ENCODE measurements around the gene P3R3URF.

The P3R3URF gene

GRCh38 chr1:46187106-46187869 is 11.0 kb upstream of the P3R3URF start:
- TF ChIP-seq GATA1 (IDR thresholded peaks at IDR 0.05; ENCODE audit: low read depth, low read length) (no peak), POLR2A (IDR thresholded peaks at IDR 0.05; ENCODE audit: low read length) (no peak)
- no peak for DNase-seq

DNA sequence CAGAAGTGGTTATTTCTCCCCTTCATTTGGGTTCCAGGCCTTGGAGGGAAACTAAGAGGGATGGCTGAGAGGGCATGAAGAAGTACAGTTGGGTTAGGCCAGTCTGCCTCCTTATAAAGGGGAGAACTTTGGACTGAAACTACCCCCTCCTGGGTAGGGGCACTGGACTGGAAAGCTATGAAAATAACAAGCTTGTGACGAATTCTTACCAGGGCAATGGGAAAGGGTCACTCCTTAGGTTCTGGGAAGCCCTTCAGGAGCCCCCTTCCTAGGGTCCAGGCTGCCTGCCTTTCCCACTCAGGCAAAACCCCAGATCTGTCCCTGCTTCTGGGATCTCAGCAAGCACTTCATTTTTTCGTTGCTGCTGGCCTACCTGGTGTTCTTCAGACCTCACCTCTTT is 9.8 kb upstream of the P3R3URF start:
- DNase-seq: no peak
- TF ChIP-seq GATA1 (IDR thresholded peaks at IDR 0.05; ENCODE audit: low read depth, low read length): no peak
- TF ChIP-seq POLR2A (IDR thresholded peaks at IDR 0.05; ENCODE audit: low read length): no peak

DNA sequence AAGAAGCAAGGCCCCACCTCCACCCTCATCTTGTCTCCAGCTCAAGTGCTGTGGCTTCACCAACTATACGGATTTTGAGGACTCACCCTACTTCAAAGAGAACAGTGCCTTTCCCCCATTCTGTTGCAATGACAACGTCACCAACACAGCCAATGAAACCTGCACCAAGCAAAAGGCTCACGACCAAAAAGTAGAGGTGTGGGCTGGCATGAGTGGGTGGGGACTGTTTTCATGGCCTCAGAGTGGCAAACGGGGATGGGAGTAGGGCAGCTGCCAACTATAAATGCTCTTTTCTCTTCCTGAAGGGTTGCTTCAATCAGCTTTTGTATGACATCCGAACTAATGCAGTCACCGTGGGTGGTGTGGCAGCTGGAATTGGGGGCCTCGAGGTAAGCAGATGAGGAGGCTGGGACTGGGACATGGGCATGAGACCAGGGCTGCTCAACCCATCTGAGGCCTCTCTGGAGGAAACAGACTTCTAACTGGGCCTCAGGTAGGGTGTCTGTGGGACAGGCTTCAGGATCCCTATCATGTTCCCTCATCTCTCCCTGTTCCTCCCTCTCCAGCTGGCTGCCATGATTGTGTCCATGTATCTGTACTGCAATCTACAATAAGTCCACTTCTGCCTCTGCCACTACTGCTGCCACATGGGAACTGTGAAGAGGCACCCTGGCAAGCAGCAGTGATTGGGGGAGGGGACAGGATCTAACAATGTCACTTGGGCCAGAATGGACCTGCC is 8.8 kb upstream of the P3R3URF start:
- DNase-seq: no peak
- TF ChIP-seq POLR2A (IDR thresholded peaks at IDR 0.05; ENCODE audit: low read length): no peak
- TF ChIP-seq GATA1 (IDR thresholded peaks at IDR 0.05; ENCODE audit: low read depth, low read length): no peak

GRCh38 chr1:46183926-46184557 is 7.8 kb upstream of the P3R3URF start:
- DNase-seq: no peak
- TF ChIP-seq GATA1 (IDR thresholded peaks at IDR 0.05; ENCODE audit: low read depth, low read length): no peak
- TF ChIP-seq POLR2A (IDR thresholded peaks at IDR 0.05; ENCODE audit: low read length): no peak

- no peak for DNase-seq
- TF ChIP-seq POLR2A (IDR thresholded peaks at IDR 0.05; ENCODE audit: low read length): no peak
Observed at GRCh38 chr1:46183079-46183847, 7.0 kb upstream of the P3R3URF start.

- DNase-seq: no peak
- TF ChIP-seq GATA1 (IDR thresholded peaks at IDR 0.05; ENCODE audit: low read depth, low read length) (no peak), POLR2A (IDR thresholded peaks at IDR 0.05; ENCODE audit: low read length) (no peak)
Observed at GRCh38 chr1:46181343-46182260, 5.3 kb upstream of the P3R3URF start.

DNA sequence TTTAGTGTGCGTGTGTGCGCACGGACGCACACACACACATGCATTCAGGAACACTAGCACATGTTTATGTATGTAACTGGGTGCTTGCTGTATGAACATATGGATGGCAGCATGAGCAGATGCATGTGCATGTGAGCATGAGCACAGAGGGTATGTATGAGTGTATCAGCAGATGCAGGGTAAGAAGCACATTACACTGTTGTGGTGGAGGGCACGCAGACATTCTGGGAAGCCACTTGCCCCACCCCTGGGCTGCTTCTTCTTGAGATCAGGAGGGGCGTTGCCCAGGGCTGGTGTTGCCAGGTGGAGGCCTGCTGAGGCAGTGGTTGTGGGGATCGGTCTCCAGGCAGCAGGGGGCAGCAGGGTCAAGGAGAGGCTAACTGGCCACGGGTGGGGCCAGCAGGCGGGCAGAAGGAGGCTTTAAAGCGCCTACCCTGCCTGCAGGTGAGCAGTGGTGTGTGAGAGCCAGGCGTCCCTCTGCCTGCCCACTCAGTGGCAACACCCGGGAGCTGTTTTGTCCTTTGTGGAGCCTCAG is 3.9 kb upstream of the P3R3URF start:
- peak; percentile 53 to 57 for DNase-seq
- TF ChIP-seq POLR2A (IDR thresholded peaks at IDR 0.05; ENCODE audit: low read length): no peak
- TF ChIP-seq GATA1 (IDR thresholded peaks at IDR 0.05; ENCODE audit: low read depth, low read length): no peak

DNA sequence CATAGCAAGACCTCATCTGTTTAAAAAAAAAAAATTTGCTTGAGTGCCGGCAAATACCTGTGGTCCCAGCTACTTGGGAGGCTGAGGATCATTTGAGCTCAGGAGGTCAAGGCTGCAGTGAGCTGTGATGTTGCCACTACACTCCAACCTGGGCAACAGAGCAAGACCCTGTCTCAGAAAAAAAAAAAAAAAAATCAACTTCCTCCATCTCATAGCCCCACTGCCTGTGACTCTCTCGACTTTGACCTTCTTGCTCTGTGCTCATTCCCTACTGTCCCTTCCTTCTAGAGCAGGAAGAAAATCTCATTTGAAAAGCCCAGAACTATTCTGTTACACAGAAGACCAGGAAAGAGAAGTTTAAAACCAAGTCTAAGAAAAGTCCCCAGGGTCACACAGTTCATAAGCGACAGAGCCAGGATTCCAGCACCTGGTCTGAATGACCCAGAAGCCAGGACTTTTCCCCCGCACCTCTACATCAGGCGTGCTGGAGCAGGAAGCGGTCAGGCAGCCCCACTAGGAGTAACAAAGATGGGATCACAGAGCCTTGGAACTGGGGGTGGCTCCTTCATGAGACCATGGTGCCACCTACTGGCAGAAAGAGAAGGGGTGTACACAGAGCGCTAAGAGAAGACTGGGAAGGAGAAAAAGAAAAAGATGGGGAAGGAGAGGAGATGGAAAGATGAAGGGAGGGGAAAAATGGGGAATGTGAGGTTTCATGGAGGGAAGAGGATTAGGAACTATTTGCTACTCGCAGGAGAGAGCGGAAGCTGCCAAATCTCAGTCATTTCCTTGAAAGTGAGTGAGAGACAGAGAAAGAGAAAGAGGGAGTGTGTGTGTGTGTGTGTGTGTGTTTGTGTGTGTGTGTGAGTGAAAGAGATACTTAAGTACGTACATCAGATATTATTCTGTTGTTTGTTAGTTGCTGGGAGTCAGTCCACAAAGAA is 3.1 kb upstream of the P3R3URF start:
- DNase-seq: peak; percentile 73 to 87
- TF ChIP-seq GATA1 (IDR thresholded peaks at IDR 0.05; ENCODE audit: low read depth, low read length): no peak
- no peak for TF ChIP-seq POLR2A (IDR thresholded peaks at IDR 0.05; ENCODE audit: low read length)

- no peak for DNase-seq
- TF ChIP-seq GATA1 (IDR thresholded peaks at IDR 0.05; ENCODE audit: low read depth, low read length): no peak
- TF ChIP-seq POLR2A (IDR thresholded peaks at IDR 0.05; ENCODE audit: low read length): no peak
Observed at GRCh38 chr1:46175243-46175642, 1.0 kb downstream of the P3R3URF start.

DNA sequence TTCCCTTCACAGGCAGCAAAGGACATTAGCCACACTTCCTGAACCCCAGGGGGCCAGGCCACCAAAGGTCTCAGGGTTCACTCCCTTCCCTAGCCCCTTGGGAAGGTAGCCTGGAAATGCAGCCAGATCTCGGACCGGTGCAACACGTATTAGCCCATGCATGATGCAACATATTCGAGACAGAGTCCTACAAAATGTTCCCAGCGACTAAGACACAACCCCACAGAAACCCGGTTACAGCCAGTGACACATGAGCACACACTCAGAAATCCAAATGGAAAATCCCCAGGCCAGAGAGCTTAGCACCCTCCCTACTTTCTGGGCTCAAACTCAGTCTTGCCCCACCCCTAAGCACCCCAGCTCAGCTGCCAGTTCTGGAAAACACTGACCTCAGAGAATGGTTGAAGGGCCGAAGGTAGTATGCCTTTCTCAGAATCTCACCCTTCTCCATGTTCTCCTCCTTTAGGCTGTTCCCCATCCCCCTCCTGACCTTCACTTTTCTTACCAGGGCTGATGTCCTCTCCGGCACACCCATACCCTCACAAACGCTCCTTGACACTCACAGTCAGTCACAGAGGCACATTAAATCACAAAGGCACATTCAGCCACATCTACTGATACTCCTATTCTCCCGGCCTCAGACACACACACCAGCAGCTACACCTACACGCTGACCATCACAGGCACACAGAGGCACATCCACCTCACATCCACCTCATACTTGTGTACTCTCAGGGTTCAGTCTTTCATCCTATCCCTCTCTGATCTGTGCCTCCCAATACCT is 1.6 kb downstream of the P3R3URF start, which contains the start of gene TSPAN1:
Gene TSPAN1 (plus strand): TSS at position 640 of the 784 bp plus-strand sequence. CDS start 6,021 bp downstream, outside the sequence.
- no peak for DNase-seq
- no peak for TF ChIP-seq POLR2A (IDR thresholded peaks at IDR 0.05; ENCODE audit: low read length)
- no peak for TF ChIP-seq GATA1 (IDR thresholded peaks at IDR 0.05; ENCODE audit: low read depth, low read length)

DNA sequence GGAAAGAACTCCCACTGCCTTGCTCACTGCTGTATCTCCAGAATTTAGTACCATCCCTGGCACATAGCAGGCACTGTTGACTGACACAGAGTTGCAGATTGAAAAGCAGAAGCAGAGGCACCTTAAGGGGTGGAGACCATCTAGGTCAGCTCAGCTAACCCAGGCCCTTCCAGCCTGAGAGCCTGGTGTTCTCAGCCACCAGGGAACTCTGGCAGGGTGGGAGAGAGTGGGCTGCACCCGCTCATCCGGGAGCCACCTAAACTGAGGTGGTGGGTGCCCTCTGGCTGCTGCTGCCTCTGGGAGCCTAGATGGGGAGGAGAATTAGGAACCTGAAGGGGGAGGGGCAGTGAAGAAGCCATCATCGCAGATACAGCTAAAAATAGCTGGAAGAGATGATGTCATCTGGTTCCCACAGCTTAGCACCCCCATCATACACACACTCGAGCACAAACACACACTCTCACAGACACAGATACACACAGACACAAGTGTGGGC is 2.9 kb downstream of the P3R3URF start:
- TF ChIP-seq POLR2A (IDR thresholded peaks at IDR 0.05; ENCODE audit: low read length) (no peak), GATA1 (IDR thresholded peaks at IDR 0.05; ENCODE audit: low read depth, low read length) (no peak)
- no peak for DNase-seq

All from erythroblast (primary cell).